ENCODE results near the gene STAB1.
"Not testable (repeated sequence)": the region's sequence is repeated elsewhere in the genome, so short reads cannot be mapped to it uniquely, and the experiment has no call there.

The STAB1 gene

GRCh38 chr3:52521881-52522650 is 26.9 kb downstream of the STAB1 start:
- no peak for DNase-seq (ENCODE audit: extremely low read depth in 1 of 2, low read depth in 1 of 2)

GRCh38 chr3:52522651-52523251 is 27.6 kb downstream of the STAB1 start:
- DNase-seq (ENCODE audit: extremely low read depth in 1 of 2, low read depth in 1 of 2) = no peak

- DNase-seq (ENCODE audit: extremely low read depth in 1 of 2, low read depth in 1 of 2) = no peak
These were observed 28.5 kb downstream of the STAB1 start for GRCh38 chr3:52523386-52524257.

- no peak for DNase-seq (ENCODE audit: extremely low read depth in 1 of 2, low read depth in 1 of 2)
These were observed 29.2 kb downstream of the STAB1 start for GRCh38 chr3:52524258-52524751.

GRCh38 chr3:52524752-52525679 is 29.9 kb downstream of the STAB1 start:
- no peak for DNase-seq (ENCODE audit: extremely low read depth in 1 of 2, low read depth in 1 of 2)

- DNase-seq (ENCODE audit: extremely low read depth in 1 of 2, low read depth in 1 of 2) = no peak
These were observed 30.8 kb downstream of the STAB1 start for GRCh38 chr3:52525680-52526561.

- not testable (repeated sequence) for DNase-seq (ENCODE audit: extremely low read depth in 1 of 2, low read depth in 1 of 2)
These were observed 31.5 kb downstream of the STAB1 start for GRCh38 chr3:52526671-52527038.

- no peak for DNase-seq (ENCODE audit: extremely low read depth in 1 of 2, low read depth in 1 of 2)
These were observed 32.0 kb downstream of the STAB1 start for GRCh38 chr3:52527039-52527731.

GRCh38 chr3:52527732-52528585 is 32.8 kb downstream of the STAB1 start:
- no peak for DNase-seq (ENCODE audit: extremely low read depth in 1 of 2, low read depth in 1 of 2)

GRCh38 chr3:52528586-52529375 is 33.6 kb downstream of the STAB1 start:
- DNase-seq (ENCODE audit: extremely low read depth in 1 of 2, low read depth in 1 of 2) = no peak

GRCh38 chr3:52529376-52530333 is 34.5 kb downstream of the STAB1 start:
- DNase-seq (ENCODE audit: extremely low read depth in 1 of 2, low read depth in 1 of 2) = no peak

GRCh38 chr3:52530918-52531826 is 36.0 kb downstream of the STAB1 start:
- DNase-seq (ENCODE audit: extremely low read depth in 1 of 2, low read depth in 1 of 2) = no peak

GRCh38 chr3:52531860-52532516 is 36.9 kb downstream of the STAB1 start:
- no peak for DNase-seq (ENCODE audit: extremely low read depth in 1 of 2, low read depth in 1 of 2)

- DNase-seq (ENCODE audit: extremely low read depth in 1 of 2, low read depth in 1 of 2) = no peak
These were observed 37.3 kb downstream of the STAB1 start for GRCh38 chr3:52532517-52532837.
